GM12892 (cell line): Measurements from ENCODE around the gene LNX1.

Experiments used
- POLR2A ChIP-seq: IDR thresholded peaks from 2 replicates; pipeline ENCODE4 v1.6.1; 2011; ENCODE audit warnings: low read depth, low read length, control low read depth
- POLR2AphosphoS5 ChIP-seq: IDR thresholded peaks from 2 replicates; pipeline ENCODE4 v1.6.1; 2011; ENCODE audit warnings: low read depth, low read length, control low read depth
- TAF1 ChIP-seq: IDR thresholded peaks from 2 replicates; pipeline ENCODE4 v1.6.1; 2011; ENCODE audit warnings: low read depth, mild to moderate bottlenecking, control low read depth, low read length, borderline replicate concordance

- TF ChIP-seq POLR2A (no peak), POLR2AphosphoS5 (no peak), TAF1 (no peak)
Measured at GRCh38 chr4:53640576-53641453, 49.5 kb upstream of the LNX1 start.
